Neuron (in vitro differentiated cells): ENCODE measurements around the gene SQOR.

Experiments used
- H2AFZ ChIP-seq: one replicate; pipeline ENCODE4 v1.6.1; 2013; ENCODE audit warnings: low read depth, mild to moderate bottlenecking, inconsistent platforms, low read length, moderate library complexity
- H3K27me3 ChIP-seq: one replicate; pipeline ENCODE4 v1.6.1; 2013; ENCODE audit warnings: low read length; ENCODE audit not compliant: insufficient read depth
- H3K36me3 ChIP-seq: one replicate; pipeline ENCODE4 v1.6.1; 2013; ENCODE audit warnings: low read length; ENCODE audit not compliant: insufficient read depth
- H3K4me1 ChIP-seq: one replicate; pipeline ENCODE4 v1.6.1; 2013; ENCODE audit warnings: low read length; ENCODE audit not compliant: insufficient read depth
- H3K4me3 ChIP-seq: 2 replicates; pipeline ENCODE4 v1.5.1; 2013; ENCODE audit warnings: mild to moderate bottlenecking, low read length, moderate library complexity
- H3K9me3 ChIP-seq: one replicate; pipeline ENCODE4 v1.6.1; 2013; ENCODE audit warnings: low read length

Gene SQOR

GRCh38 chr15:45634432-45635190, at the start of gene SQOR:
SQOR (plus strand) TSS chr15:45635029; CDS start chr15:45658924, 23,895 bp downstream.
- H2AFZ ChIP-seq, result peak within 1 kb of the TSS; percentile 64
- no peaks in the 10 kb centered on the region for H3K36me3 ChIP-seq
- peaks cover 9% of the 10 kb centered on the region for H3K4me1 ChIP-seq
- H3K9me3 ChIP-seq, result no peaks in the 10 kb centered on the region
- peak within 1 kb of the TSS; percentile 49 for H3K4me3 ChIP-seq
- peaks cover 32% of the 10 kb centered on the region for H3K27me3 ChIP-seq

GRCh38 chr15:45585069-45585791, 49.6 kb upstream of the SQOR start:
- Histone ChIP-seq H2AFZ (no peak overlapping the region), H3K36me3 (no peaks in the 10 kb centered on the region), H3K27me3 (no peaks in the 10 kb centered on the region), H3K4me3 (peak overlapping the region; percentile 90), H3K4me1 (peaks cover 30% of the 10 kb centered on the region), H3K9me3 (no peaks in the 10 kb centered on the region)

- peaks cover 30% of the 10 kb centered on the region for H3K4me1 ChIP-seq
- H3K9me3 ChIP-seq, result no peaks in the 10 kb centered on the region
- H3K36me3 ChIP-seq, result no peaks in the 10 kb centered on the region
- no peaks in the 10 kb centered on the region for H3K27me3 ChIP-seq
- H2AFZ ChIP-seq, result peak overlapping the region; percentile 56
- H3K4me3 ChIP-seq, result peak overlapping the region; percentile 90
These were observed 48.7 kb upstream of the SQOR start for GRCh38 chr15:45586125-45586524.

GRCh38 chr15:45586601-45587094, 48.2 kb upstream of the SQOR start:
- Histone ChIP-seq H3K36me3 (no peaks in the 10 kb centered on the region), H3K9me3 (no peaks in the 10 kb centered on the region), H3K4me1 (peaks cover 30% of the 10 kb centered on the region), H3K4me3 (peak overlapping the region; percentile 90), H3K27me3 (no peaks in the 10 kb centered on the region), H2AFZ (peak overlapping the region; percentile 56)

- peaks cover 2% of the 10 kb centered on the region for H3K36me3 ChIP-seq
- H3K27me3 ChIP-seq, result no peaks in the 10 kb centered on the region
- H3K4me3 ChIP-seq, result peak within 1 kb of the TSS; percentile 90
- H2AFZ ChIP-seq, result peak within 1 kb of the TSS; percentile 56
- no peaks in the 10 kb centered on the region for H3K9me3 ChIP-seq
- peaks cover 30% of the 10 kb centered on the region for H3K4me1 ChIP-seq
These were observed 47.5 kb upstream of the SQOR start, which contains the start of gene BLOC1S6 for GRCh38 chr15:45587095-45587862. BLOC1S6 (plus strand) TSS chr15:45587379; CDS start chr15:45587444, 65 bp downstream.

- H3K36me3 ChIP-seq, result peaks cover 7% of the 10 kb centered on the region
- H3K27me3 ChIP-seq, result no peaks in the 10 kb centered on the region
- no peaks in the 10 kb centered on the region for H3K9me3 ChIP-seq
- peak overlapping the region; percentile 56 for H2AFZ ChIP-seq
- peaks cover 30% of the 10 kb centered on the region for H3K4me1 ChIP-seq
- H3K4me3 ChIP-seq, result peak overlapping the region; percentile 90
These were observed 47.0 kb upstream of the SQOR start for GRCh38 chr15:45587863-45588170.

- H3K4me3 ChIP-seq, result peak overlapping the region; percentile 90
- H3K27me3 ChIP-seq, result no peaks in the 10 kb centered on the region
- no peak overlapping the region for H2AFZ ChIP-seq
- H3K4me1 ChIP-seq, result peaks cover 30% of the 10 kb centered on the region
- no peaks in the 10 kb centered on the region for H3K9me3 ChIP-seq
- peaks cover 7% of the 10 kb centered on the region for H3K36me3 ChIP-seq
These were observed 46.5 kb upstream of the SQOR start for GRCh38 chr15:45588219-45588875.

- Histone ChIP-seq H2AFZ (no peak overlapping the region), H3K36me3 (peaks cover 12% of the 10 kb centered on the region), H3K4me1 (peaks cover 27% of the 10 kb centered on the region), H3K27me3 (no peaks in the 10 kb centered on the region), H3K4me3 (peak overlapping the region; percentile 90), H3K9me3 (no peaks in the 10 kb centered on the region)
These were observed 45.6 kb upstream of the SQOR start for GRCh38 chr15:45589256-45589655.

GRCh38 chr15:45594319-45594718, 40.5 kb upstream of the SQOR start:
- Histone ChIP-seq H3K9me3 (peaks cover 14% of the 10 kb centered on the region), H3K4me3 (no peak overlapping the region), H3K36me3 (peaks cover 32% of the 10 kb centered on the region), H3K27me3 (no peaks in the 10 kb centered on the region), H3K4me1 (peaks cover 4% of the 10 kb centered on the region), H2AFZ (no peak overlapping the region)

- peaks cover 32% of the 10 kb centered on the region for H3K36me3 ChIP-seq
- no peaks in the 10 kb centered on the region for H3K4me1 ChIP-seq
- H3K4me3 ChIP-seq, result no peak overlapping the region
- H3K27me3 ChIP-seq, result no peaks in the 10 kb centered on the region
- no peak overlapping the region for H2AFZ ChIP-seq
- H3K9me3 ChIP-seq, result peaks cover 14% of the 10 kb centered on the region
These were observed 39.8 kb upstream of the SQOR start for GRCh38 chr15:45594835-45595530.

GRCh38 chr15:45603881-45604280, 30.9 kb upstream of the SQOR start:
- Histone ChIP-seq H2AFZ (no peak overlapping the region), H3K4me1 (no peaks in the 10 kb centered on the region), H3K27me3 (no peaks in the 10 kb centered on the region), H3K36me3 (peaks cover 24% of the 10 kb centered on the region), H3K9me3 (no peaks in the 10 kb centered on the region), H3K4me3 (no peak overlapping the region)

GRCh38 chr15:45604326-45604725, 30.5 kb upstream of the SQOR start:
- H3K4me1 ChIP-seq, result no peaks in the 10 kb centered on the region
- H2AFZ ChIP-seq, result no peak overlapping the region
- no peaks in the 10 kb centered on the region for H3K27me3 ChIP-seq
- no peak overlapping the region for H3K4me3 ChIP-seq
- H3K36me3 ChIP-seq, result peaks cover 26% of the 10 kb centered on the region
- H3K9me3 ChIP-seq, result no peaks in the 10 kb centered on the region
